Heart left ventricle (tissue), 13 donors: ENCODE data around the gene RNF182.

ENCODE experiments used
- POLR2A ChIP-seq, 2 donors: fragments of 450-650 bp; IDR thresholded peaks; one replicate each; pipeline ENCODE4 v1.6.1; 2017; ENCODE audit warnings: antibody characterized with exemption in 2 of 2, mild to moderate bottlenecking in 2 of 2, moderate library complexity in 2 of 2
- TF ChIP-seq, protein P1 (sequence below), 12 donors: fragments of 200-600 bp; sonication (generic) in 4 of 12; IDR thresholded peaks; one replicate each; pipeline versions ENCODE4 v1.5.0 to v1.8.0; 2018 to 2022; ENCODE audit warnings: antibody characterized with exemption in 12 of 12, mild to moderate bottlenecking in 5 of 12
- donor health status: ischemic (EF 13 %, LVEDD 7.1; RV severe dilation, severe dysfunction).
- donor health status: DM: no; HTN: yes; CAD: no.
- donor health status: DM: no; HTN: no; CAD: no.
- donor health status: ischemic (EF 25% LVEDD 6.9; RV normal size, moderate dysfunction).
- donor health status: ischemic (EF 25% LVEDD 5.7; RV mildly dilated, moderate dysfunction).
- donor health status: ischemic (EF 35%, LVEDD 5.7; RV mildly dilated, moderate dysfunction).
- donor health status: nonischemic (EF 11% LVEDD 7.7; RV severe dilation, severe dysfunction).
- donor health status: DM: yes; HTN: yes; CAD: no.
- donor health status: PGD.
- donor health status: ischemic (EF 29% LVEDD 5.4; RV normal size, mild dysfunction).
- donor health status: nonischemic (EF 23%, LVEDD 6.1; RV moderate dilation, normal function).

DNA sequence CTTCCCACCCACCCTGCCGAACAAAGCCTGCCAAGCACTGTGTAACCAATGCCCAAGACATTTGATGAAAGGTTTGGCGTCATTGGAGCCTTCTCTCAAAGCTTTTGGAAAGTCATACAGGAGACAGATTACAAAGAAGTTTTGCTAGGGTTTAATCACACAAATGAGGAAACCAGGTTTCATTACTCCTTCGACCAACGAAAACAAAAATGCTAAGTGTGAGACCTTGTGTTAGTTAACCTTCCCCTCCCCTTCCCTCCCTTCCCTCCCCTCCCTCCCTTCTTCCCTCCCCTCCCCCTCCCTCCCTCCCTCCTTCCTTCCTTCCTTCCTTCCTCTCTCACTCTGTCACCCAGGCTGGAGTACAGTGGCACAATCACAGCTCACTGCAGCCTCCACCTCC is 96.7 kb downstream of the RNF182 start:
- TF ChIP-seq, protein P1, sequence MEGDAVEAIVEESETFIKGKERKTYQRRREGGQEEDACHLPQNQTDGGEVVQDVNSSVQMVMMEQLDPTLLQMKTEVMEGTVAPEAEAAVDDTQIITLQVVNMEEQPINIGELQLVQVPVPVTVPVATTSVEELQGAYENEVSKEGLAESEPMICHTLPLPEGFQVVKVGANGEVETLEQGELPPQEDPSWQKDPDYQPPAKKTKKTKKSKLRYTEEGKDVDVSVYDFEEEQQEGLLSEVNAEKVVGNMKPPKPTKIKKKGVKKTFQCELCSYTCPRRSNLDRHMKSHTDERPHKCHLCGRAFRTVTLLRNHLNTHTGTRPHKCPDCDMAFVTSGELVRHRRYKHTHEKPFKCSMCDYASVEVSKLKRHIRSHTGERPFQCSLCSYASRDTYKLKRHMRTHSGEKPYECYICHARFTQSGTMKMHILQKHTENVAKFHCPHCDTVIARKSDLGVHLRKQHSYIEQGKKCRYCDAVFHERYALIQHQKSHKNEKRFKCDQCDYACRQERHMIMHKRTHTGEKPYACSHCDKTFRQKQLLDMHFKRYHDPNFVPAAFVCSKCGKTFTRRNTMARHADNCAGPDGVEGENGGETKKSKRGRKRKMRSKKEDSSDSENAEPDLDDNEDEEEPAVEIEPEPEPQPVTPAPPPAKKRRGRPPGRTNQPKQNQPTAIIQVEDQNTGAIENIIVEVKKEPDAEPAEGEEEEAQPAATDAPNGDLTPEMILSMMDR (IDR thresholded peaks at IDR 0.05): no peak
- TF ChIP-seq POLR2A (IDR thresholded peaks at IDR 0.05): no peak
